WERI-Rb-1 (cell line): ENCODE results near the gene WNK2.

ENCODE experiments used
- DNase-seq: peaks from one replicate; pipeline ENCODE4 v3.0.0-alpha.2; 2020
- H3K27ac ChIP-seq: fragments of 250-450 bp; sonication (Bioruptor Pico); 2 replicates; pipeline ENCODE4 v1.5.1; 2020; ENCODE audit warnings: mild to moderate bottlenecking, moderate library complexity
- H3K27me3 ChIP-seq: fragments of 250-450 bp; sonication (Bioruptor Pico); 2 replicates; pipeline ENCODE4 v1.5.1; 2021; ENCODE audit warnings: mild to moderate bottlenecking, low read depth, moderate library complexity; ENCODE audit not compliant: insufficient read depth, severe bottlenecking
- H3K36me3 ChIP-seq: fragments of 250-450 bp; sonication (Bioruptor Pico); 2 replicates; pipeline ENCODE4 v1.5.1; 2020; ENCODE audit warnings: mild to moderate bottlenecking, moderate library complexity
- H3K4me3 ChIP-seq: 2 replicates; pipeline ENCODE4 v1.5.1; 2011; ENCODE audit warnings: low read depth, mild to moderate bottlenecking, control low read depth, low read length
- H3K9me3 ChIP-seq: fragments of 250-450 bp; sonication (Bioruptor Pico); 2 replicates; pipeline ENCODE4 v1.5.1; 2021; ENCODE audit warnings: mild to moderate bottlenecking, moderate library complexity; ENCODE audit not compliant: severe bottlenecking
- TF ChIP-seq, protein P1 (sequence below): IDR thresholded peaks from 2 replicates; pipeline ENCODE4 v1.5.1; 2011; ENCODE audit warnings: low read depth, mild to moderate bottlenecking, control low read depth, inconsistent platforms, low read length

Gene WNK2

DNA sequence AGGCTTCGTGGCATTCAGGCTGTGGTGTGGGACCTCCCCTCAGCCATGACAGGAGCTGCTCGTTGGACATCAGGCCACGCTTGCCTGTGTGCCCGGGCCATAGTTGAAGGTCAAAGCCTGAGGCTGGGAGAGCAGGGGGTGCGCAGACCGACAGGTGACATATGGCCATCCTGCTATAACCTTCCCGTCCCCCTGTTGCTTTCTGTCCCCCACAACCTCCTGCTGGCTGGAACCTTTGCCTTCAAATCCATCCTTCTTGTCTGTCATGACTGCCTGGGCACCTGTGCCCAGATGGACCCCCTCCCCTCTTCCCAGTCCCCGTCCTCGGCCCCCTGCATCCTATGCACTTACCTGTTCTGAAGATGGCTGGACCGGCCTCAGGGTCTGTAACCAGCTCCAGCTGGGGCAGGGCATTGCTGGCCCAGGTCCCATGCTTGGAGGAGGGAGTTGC is 83.2 kb downstream of the WNK2 start:
- Histone ChIP-seq H3K36me3 (peaks cover 39% of the 10 kb centered on the region), H3K9me3 (no peaks in the 10 kb centered on the region), H3K4me3 (no peak overlapping the region), H3K27me3 (no peaks in the 10 kb centered on the region), H3K27ac (no peak overlapping the region)
- TF ChIP-seq, protein P1, sequence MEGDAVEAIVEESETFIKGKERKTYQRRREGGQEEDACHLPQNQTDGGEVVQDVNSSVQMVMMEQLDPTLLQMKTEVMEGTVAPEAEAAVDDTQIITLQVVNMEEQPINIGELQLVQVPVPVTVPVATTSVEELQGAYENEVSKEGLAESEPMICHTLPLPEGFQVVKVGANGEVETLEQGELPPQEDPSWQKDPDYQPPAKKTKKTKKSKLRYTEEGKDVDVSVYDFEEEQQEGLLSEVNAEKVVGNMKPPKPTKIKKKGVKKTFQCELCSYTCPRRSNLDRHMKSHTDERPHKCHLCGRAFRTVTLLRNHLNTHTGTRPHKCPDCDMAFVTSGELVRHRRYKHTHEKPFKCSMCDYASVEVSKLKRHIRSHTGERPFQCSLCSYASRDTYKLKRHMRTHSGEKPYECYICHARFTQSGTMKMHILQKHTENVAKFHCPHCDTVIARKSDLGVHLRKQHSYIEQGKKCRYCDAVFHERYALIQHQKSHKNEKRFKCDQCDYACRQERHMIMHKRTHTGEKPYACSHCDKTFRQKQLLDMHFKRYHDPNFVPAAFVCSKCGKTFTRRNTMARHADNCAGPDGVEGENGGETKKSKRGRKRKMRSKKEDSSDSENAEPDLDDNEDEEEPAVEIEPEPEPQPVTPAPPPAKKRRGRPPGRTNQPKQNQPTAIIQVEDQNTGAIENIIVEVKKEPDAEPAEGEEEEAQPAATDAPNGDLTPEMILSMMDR, result no peak
- DNase-seq, result no peak

DNA sequence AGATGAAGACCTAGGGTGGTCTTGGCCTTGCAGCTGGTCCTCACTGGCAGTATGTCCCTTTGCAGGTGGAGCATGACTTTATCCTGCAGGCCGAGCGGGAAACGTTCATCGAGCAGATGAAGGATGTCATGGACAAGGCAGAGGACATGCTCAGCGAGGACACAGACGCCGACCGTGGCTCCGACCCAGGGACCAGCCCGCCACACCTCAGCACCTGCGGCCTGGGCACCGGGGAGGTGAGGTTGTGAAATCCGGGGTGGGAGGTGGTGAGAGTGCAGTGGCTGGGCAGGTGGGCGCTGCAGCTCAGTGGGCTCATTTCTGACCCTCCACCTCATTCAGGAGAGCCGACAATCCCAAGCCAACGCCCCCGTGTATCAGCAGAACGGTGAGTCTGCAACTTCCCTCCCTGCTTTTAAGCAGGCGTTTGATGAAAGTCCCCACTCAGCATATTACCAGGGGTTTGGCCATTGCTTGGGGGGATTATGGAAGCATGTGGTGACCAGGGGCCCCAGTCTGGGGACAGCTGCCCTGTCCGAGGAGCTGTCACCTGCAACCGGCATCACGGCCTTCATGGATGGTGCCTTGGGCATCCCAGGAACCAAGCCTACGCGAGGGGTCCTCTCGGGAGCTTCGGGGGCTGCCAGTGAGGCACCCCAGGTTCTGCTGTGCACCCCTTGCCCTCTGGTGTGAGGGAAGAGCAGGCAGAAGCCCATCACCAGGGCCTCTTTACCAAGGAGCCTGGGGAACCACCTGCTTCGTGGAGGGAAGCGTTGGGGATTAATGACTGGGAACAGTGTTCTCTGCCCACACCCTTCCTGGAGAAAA is 84.0 kb downstream of the WNK2 start:
- no peak for DNase-seq
- Histone ChIP-seq H3K36me3 (peaks cover 39% of the 10 kb centered on the region), H3K9me3 (no peaks in the 10 kb centered on the region), H3K4me3 (no peak overlapping the region), H3K27me3 (no peaks in the 10 kb centered on the region), H3K27ac (no peak overlapping the region)
- TF ChIP-seq, protein P1, result no peak

DNA sequence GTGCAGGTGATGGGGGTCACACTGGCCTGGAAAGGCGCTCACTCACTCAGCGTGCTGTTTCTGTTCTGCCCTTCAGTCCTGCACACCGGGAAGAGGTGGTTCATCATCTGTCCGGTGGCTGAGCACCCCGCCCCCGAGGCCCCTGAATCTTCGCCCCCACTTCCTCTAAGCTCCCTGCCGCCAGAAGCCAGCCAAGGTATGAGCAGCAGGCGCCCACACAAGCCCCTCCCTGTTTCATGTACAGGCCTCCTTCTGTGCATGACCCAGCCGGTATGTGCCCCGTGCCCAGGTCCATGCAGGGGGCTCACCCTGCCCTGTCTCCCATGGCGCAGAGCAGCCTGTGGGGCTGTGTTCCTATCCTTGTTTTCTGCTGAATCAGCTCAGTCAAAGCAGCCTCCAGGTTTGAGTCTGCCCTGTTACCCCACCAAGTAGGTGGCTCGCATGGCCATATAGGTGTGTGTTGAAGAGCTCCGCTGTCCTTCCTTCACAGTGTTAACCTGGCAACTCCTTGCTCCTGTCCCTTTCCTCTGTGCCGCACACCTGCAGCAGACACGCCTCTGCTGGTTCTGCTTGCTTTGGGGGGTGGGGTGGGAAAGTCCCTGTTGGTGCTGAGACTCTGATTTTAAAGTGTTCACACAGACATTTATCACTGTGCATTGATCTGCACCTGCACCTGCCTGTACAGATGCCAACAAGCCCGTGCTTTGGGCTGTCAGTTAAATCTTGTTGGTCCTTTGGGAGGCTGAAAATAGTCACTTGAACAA is 84.8 kb downstream of the WNK2 start:
- H3K36me3 ChIP-seq, result peaks cover 34% of the 10 kb centered on the region
- H3K9me3 ChIP-seq, result no peaks in the 10 kb centered on the region
- no peak for DNase-seq
- no peaks in the 10 kb centered on the region for H3K27me3 ChIP-seq
- no peak overlapping the region for H3K27ac ChIP-seq
- H3K4me3 ChIP-seq, result no peak overlapping the region
- TF ChIP-seq, protein P1, result no peak

DNA sequence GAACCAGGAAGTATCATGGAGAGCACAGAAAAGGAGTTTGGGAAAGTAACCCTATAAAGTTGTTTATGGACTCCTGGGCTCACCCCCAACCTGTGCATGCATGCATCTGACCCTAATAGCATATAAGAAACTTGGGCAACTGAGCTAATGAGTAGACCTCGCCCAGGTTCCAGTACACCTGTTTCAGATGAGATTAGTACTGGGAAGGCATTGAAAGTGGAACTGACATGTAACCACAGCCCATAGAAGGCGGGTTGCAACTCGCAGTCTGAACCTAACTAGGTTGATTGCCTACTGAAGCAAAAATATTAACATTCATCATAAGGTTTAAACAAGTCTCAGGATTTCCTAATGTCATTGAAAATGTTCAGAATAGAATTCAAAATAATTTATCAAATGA is 87.0 kb downstream of the WNK2 start:
- Histone ChIP-seq H3K27me3 (no peaks in the 10 kb centered on the region), H3K9me3 (no peaks in the 10 kb centered on the region), H3K4me3 (no peak overlapping the region), H3K27ac (no peak overlapping the region), H3K36me3 (peaks cover 24% of the 10 kb centered on the region)
- TF ChIP-seq, protein P1, result no peak
- DNase-seq, result no peak

DNA sequence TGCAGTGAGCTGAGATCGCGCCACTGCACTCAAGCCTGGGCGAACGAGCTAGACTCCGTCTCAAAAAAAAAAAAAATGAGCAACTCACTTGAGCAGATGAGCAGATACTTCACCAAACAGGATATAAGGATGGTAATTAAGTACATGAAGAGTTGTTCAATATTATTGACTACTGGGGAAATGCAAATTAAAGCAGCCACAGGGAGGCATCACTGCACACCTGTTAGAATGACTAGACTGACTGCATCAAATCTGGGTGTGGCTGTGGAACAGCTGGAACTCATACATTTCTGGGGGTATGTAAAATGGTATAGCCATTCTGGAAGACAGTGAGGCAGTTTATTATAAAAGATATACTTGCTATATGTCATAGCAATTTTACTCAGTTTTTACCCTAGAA is 93.0 kb downstream of the WNK2 start:
- H3K27me3 ChIP-seq, result no peaks in the 10 kb centered on the region
- H3K36me3 ChIP-seq, result peaks cover 12% of the 10 kb centered on the region
- DNase-seq, result no peak
- no peaks in the 10 kb centered on the region for H3K9me3 ChIP-seq
- H3K27ac ChIP-seq, result no peak overlapping the region
- TF ChIP-seq, protein P1, result no peak
- no peak overlapping the region for H3K4me3 ChIP-seq
